CD4-positive, alpha-beta memory T cell (primary cell): Measurements from ENCODE around the gene GALK2. TPM values are rescaled to one million over a fixed set of nuclear protein-coding genes. Genes with fewer than 3 reads are reported as not detected.
A peak's percentile ranks its signal among the peaks of the same experiment; 100 is the strongest.

Experiments used
- CTCF ChIA-PET: fragments of 350-600 bp; sonication (Branson Sonifier 250); formaldehyde crosslinking; loops from one replicate; lab custom pipeline; 2021; ENCODE audit warnings: inconsistent platforms; ENCODE audit not compliant: partially characterized antibody; lab: Charles Lee
- POLR2A ChIA-PET: fragments of 350-600 bp; sonication (Branson Sonifier 250); formaldehyde crosslinking; loops from one replicate; lab custom pipeline; 2021; ENCODE audit not compliant: partially characterized antibody; lab: Charles Lee
- DNase-seq, 5 donors: peaks; one replicate each; pipeline versions ENCODE4 v3.0.0 to v3.0.0-alpha.2; 2020 to 2022; ENCODE audit warnings: mixed read lengths in 1 of 5
- H3K27ac ChIP-seq: one replicate; pipeline ENCODE4 v1.7.0; 2013; ENCODE audit warnings: low read depth, low read length
- H3K27me3 ChIP-seq: 2 replicates; pipeline ENCODE4 v1.7.0; 2013; ENCODE audit warnings: mild to moderate bottlenecking, low read length, moderate library complexity; ENCODE audit not compliant: insufficient read depth
- H3K36me3 ChIP-seq: 2 replicates; pipeline ENCODE4 v1.7.0; 2013; ENCODE audit warnings: mild to moderate bottlenecking, low read length, moderate library complexity; ENCODE audit not compliant: insufficient read depth
- H3K4me1 ChIP-seq: 2 replicates; pipeline ENCODE4 v1.7.0; 2013; ENCODE audit warnings: mild to moderate bottlenecking, low read length, moderate library complexity; ENCODE audit not compliant: insufficient read depth
- H3K4me3 ChIP-seq, 2 donors: one replicate each; pipeline ENCODE4 v1.7.0; 2013; ENCODE audit warnings: low read length in 2 of 2, mild to moderate bottlenecking in 1 of 2
- H3K9me3 ChIP-seq, 2 donors: one replicate each; pipeline ENCODE4 v1.7.0; 2013; ENCODE audit warnings: low read length in 2 of 2, control low read depth in 1 of 2; ENCODE audit not compliant: control insufficient read depth in 1 of 2
- H3K27ac Mint-ChIP-seq, 7 donors: one replicate each; pipeline ENCODE4 v1.8.0; 2020 to 2021; ENCODE audit warnings: mixed read lengths in 7 of 7, mild to moderate bottlenecking in 6 of 7, inconsistent platforms in 3 of 7, moderate library complexity in 3 of 7
- H3K27me3 Mint-ChIP-seq, 2 donors: one replicate each; pipeline ENCODE4 v1.8.0; 2020 to 2021; ENCODE audit warnings: mixed read lengths in 2 of 2
- H3K36me3 Mint-ChIP-seq, 2 donors: one replicate each; pipeline ENCODE4 v1.8.0; 2020 to 2021; ENCODE audit warnings: mixed read lengths in 2 of 2, inconsistent platforms in 1 of 2, mild to moderate bottlenecking in 1 of 2
- H3K4me1 Mint-ChIP-seq, 4 donors: one replicate each; pipeline ENCODE4 v1.8.0; 2020 to 2021; ENCODE audit warnings: mixed read lengths in 4 of 4, mild to moderate bottlenecking in 1 of 4
- H3K4me3 Mint-ChIP-seq, 8 donors: one replicate each; pipeline ENCODE4 v1.8.0; 2020 to 2021; ENCODE audit warnings: mixed read lengths in 8 of 8, mild to moderate bottlenecking in 7 of 8, moderate library complexity in 6 of 8, inconsistent platforms in 3 of 8
- H3K9me3 Mint-ChIP-seq, 8 donors: one replicate each; pipeline ENCODE4 v1.8.0; 2020 to 2021; ENCODE audit warnings: mixed read lengths in 8 of 8, mild to moderate bottlenecking in 5 of 8, inconsistent platforms in 3 of 8, moderate library complexity in 1 of 8
- intact Hi-C: fragments of 100-400 bp; cut with micrococcal nuclease; formaldehyde crosslinking; loops from one replicate; pipeline ENCODE4 v1.15.1; 2023
- polyA plus RNA-seq, 2 donors: library from polyadenylated mRNA; unstranded; fragments of 300-500 nt; fragmentation: Illumina TruSeq; gene quantifications; one replicate each; pipeline ENCODE4 v1.2.3, GENCODE V29; 2021
- total RNA-seq, 2 experiments: library from RNA; stranded (reverse); gene quantifications; one replicate each; pipeline ENCODE4 v1.2.3, GENCODE V29; 2021

The GALK2 gene
- total RNA-seq, result 10 to 100 TPM; 30.7 to 31.5 TPM
- 10 to 100 TPM; 25.4 to 30.9 TPM for polyA plus RNA-seq

- H3K27ac ChIP-seq, result peak within 1 kb of the TSS; percentile 80
- H3K4me1 Mint-ChIP-seq, result peaks cover 26 to 50% (median 38%) of the 10 kb centered on the region in 4 donors
These were observed at the start of gene GALK2 for GRCh38 chr15:49169880-49170597. GALK2 (plus strand) TSS chr15:49170247; CDS start chr15:49170323, 76 bp downstream.

GRCh38 chr15:49120832-49121231 lies 49.2 kb upstream of the GALK2 start:
- Mint-ChIP-seq H3K27me3 (no peaks in the 10 kb centered on the region), H3K36me3 (peaks cover 12 to 24% of the 10 kb centered on the region in 2 donors), H3K9me3 (no peaks in the 10 kb centered on the region), H3K27ac (peak overlapping the region in 2 of 7 donors; percentile 14 to 66), H3K4me1 (no peaks in the 10 kb centered on the region), H3K4me3 (no peak overlapping the region)
- ChIA-PET POLR2A (no interaction called here), CTCF (interaction anchor here (1.5 kb wide), 1 partner anchor 13 kb away, joined by 4 read pairs; no protein-coding TSS in a partner anchor)
- no peaks in the 10 kb centered on the region for H3K27me3 ChIP-seq
- no peak overlapping the region for H3K4me3 ChIP-seq
- DNase-seq, result no peak
- H3K9me3 ChIP-seq, result no peaks in the 10 kb centered on the region
- H3K4me1 ChIP-seq, result no peaks in the 10 kb centered on the region
- no peaks in the 10 kb centered on the region for H3K36me3 ChIP-seq
- intact Hi-C loops, result no loop called here
- no peak overlapping the region for H3K27ac ChIP-seq

More at GRCh38 chr15:49169880-49170597, at the start of gene GALK2:
- peak; percentile 83 to 97 (median 85) for DNase-seq
- no peaks in the 10 kb centered on the region for H3K9me3 Mint-ChIP-seq
- peaks cover 0 to 9% of the 10 kb centered on the region in 2 donors for H3K36me3 Mint-ChIP-seq
- H3K4me1 ChIP-seq, result peaks cover 34% of the 10 kb centered on the region
- intact Hi-C loops, result loop anchor here (1.0 to 2.0 kb wide), 2 partner anchors 15 to 359 kb away; partner anchors contain the start of genes CEP152 and COPS2
- no peaks in the 10 kb centered on the region for H3K9me3 ChIP-seq
- no peaks in the 10 kb centered on the region for H3K27me3 Mint-ChIP-seq
- no peaks in the 10 kb centered on the region for H3K36me3 ChIP-seq
- H3K27me3 ChIP-seq, result no peaks in the 10 kb centered on the region
- H3K4me3 Mint-ChIP-seq, result peak within 1 kb of the TSS; percentile 94 to 99 (median 98)
- peak within 1 kb of the TSS; percentile 90 to 100 (median 98) for H3K27ac Mint-ChIP-seq
- CTCF ChIA-PET, result interaction anchor here (0.9 to 1.4 kb wide), 4 partner anchors 14 to 308 kb away, joined by 3 to 9 read pairs (median 6); partner anchors contain the start of genes COPS2 and SECISBP2L
- POLR2A ChIA-PET, result interaction anchor here (0.9 to 4.8 kb wide), 8 partner anchors 9 to 1078 kb away, joined by 3 to 82 read pairs (median 6); partner anchors contain the start of genes CEP152, COPS2, DTWD1 and EID1
- peak within 1 kb of the TSS; percentile 57 to 86 for H3K4me3 ChIP-seq

GRCh38 chr15:49121901-49122300 lies 48.1 kb upstream of the GALK2 start:
- DNase-seq, result no peak
- intact Hi-C loops, result no loop called here
- no peaks in the 10 kb centered on the region for H3K27me3 ChIP-seq
- no peaks in the 10 kb centered on the region for H3K27me3 Mint-ChIP-seq
- H3K27ac ChIP-seq, result no peak overlapping the region
- no peaks in the 10 kb centered on the region for H3K4me1 Mint-ChIP-seq
- H3K27ac Mint-ChIP-seq, result no peak overlapping the region
- ChIA-PET CTCF (interaction anchor here (0.5 kb wide), 1 partner anchor 1200 kb away, joined by 3 read pairs; no protein-coding TSS in a partner anchor), POLR2A (no interaction called here)
- H3K4me1 ChIP-seq, result no peaks in the 10 kb centered on the region
- H3K9me3 Mint-ChIP-seq, result no peaks in the 10 kb centered on the region
- no peaks in the 10 kb centered on the region for H3K9me3 ChIP-seq
- no peaks in the 10 kb centered on the region for H3K36me3 ChIP-seq
- no peak overlapping the region for H3K4me3 Mint-ChIP-seq
- H3K4me3 ChIP-seq, result no peak overlapping the region
- H3K36me3 Mint-ChIP-seq, result peaks cover 1 to 17% of the 10 kb centered on the region in 2 donors

GRCh38 chr15:49122541-49123062 lies 47.4 kb upstream of the GALK2 start:
- no peak overlapping the region for H3K27ac ChIP-seq
- no peak overlapping the region for H3K4me3 Mint-ChIP-seq
- intact Hi-C loops, result no loop called here
- peaks cover 7% of the 10 kb centered on the region for H3K36me3 ChIP-seq
- no peak overlapping the region for H3K4me3 ChIP-seq
- no peaks in the 10 kb centered on the region for H3K27me3 Mint-ChIP-seq
- no peak overlapping the region for H3K27ac Mint-ChIP-seq
- no peaks in the 10 kb centered on the region for H3K9me3 ChIP-seq
- H3K27me3 ChIP-seq, result no peaks in the 10 kb centered on the region
- H3K4me1 Mint-ChIP-seq, result no peaks in the 10 kb centered on the region
- POLR2A ChIA-PET, result no interaction called here
- no peaks in the 10 kb centered on the region for H3K9me3 Mint-ChIP-seq
- DNase-seq, result no peak
- H3K4me1 ChIP-seq, result no peaks in the 10 kb centered on the region
- H3K36me3 Mint-ChIP-seq, result peaks cover 0 to 19% of the 10 kb centered on the region in 2 donors
- CTCF ChIA-PET, result interaction anchor here (0.5 kb wide), 1 partner anchor 1199 kb away, joined by 3 read pairs; no protein-coding TSS in a partner anchor

- H3K9me3 ChIP-seq, result no peaks in the 10 kb centered on the region
- Mint-ChIP-seq H3K36me3 (peaks cover 10 to 28% of the 10 kb centered on the region in 2 donors), H3K27me3 (no peaks in the 10 kb centered on the region), H3K9me3 (no peaks in the 10 kb centered on the region), H3K4me3 (no peak overlapping the region), H3K4me1 (no peaks in the 10 kb centered on the region), H3K27ac (no peak overlapping the region)
- CTCF ChIA-PET, result no interaction called here
- no peak overlapping the region for H3K27ac ChIP-seq
- POLR2A ChIA-PET, result no interaction called here
- H3K27me3 ChIP-seq, result no peaks in the 10 kb centered on the region
- H3K36me3 ChIP-seq, result peaks cover 17% of the 10 kb centered on the region
- H3K4me1 ChIP-seq, result no peaks in the 10 kb centered on the region
- intact Hi-C loops, result no loop called here
- no peak overlapping the region for H3K4me3 ChIP-seq
- DNase-seq, result no peak
These were observed 45.7 kb upstream of the GALK2 start for GRCh38 chr15:49124371-49124770.

- Histone ChIP-seq H3K27ac (no peak overlapping the region), H3K27me3 (no peaks in the 10 kb centered on the region), H3K9me3 (no peaks in the 10 kb centered on the region), H3K36me3 (peaks cover 70% of the 10 kb centered on the region), H3K4me1 (no peaks in the 10 kb centered on the region), H3K4me3 (no peak overlapping the region)
- H3K36me3 Mint-ChIP-seq, result peaks cover 45 to 70% of the 10 kb centered on the region in 2 donors
- no peaks in the 10 kb centered on the region for H3K27me3 Mint-ChIP-seq
- POLR2A ChIA-PET, result interaction anchor here (0.6 to 0.7 kb wide), 2 partner anchors 24 to 250 kb away, joined by 3 read pairs; partner anchors contain the start of gene COPS2
- no peak for DNase-seq
- CTCF ChIA-PET, result interaction anchor here (1.2 to 2.1 kb wide), 2 partner anchors 14 to 156 kb away, joined by 3 to 8 read pairs; no protein-coding TSS in a partner anchor
- H3K4me1 Mint-ChIP-seq, result peaks cover 0 to 3% (median 0%) of the 10 kb centered on the region in 4 donors
- H3K27ac Mint-ChIP-seq, result peak overlapping the region in 1 of 7 donors; percentile 36
- H3K9me3 Mint-ChIP-seq, result no peaks in the 10 kb centered on the region
- intact Hi-C loops, result no loop called here
- no peak overlapping the region for H3K4me3 Mint-ChIP-seq
These were observed 38.6 kb upstream of the GALK2 start for GRCh38 chr15:49131403-49131802.
